Fibroblast of lung (primary cell): ENCODE measurements around the gene CNN2. TPM values are rescaled to one million over a fixed set of nuclear protein-coding genes. Genes with fewer than 3 reads are reported as not detected.

Source experiments
- DNase-seq, 2 donors: peaks; one replicate each; pipeline versions ENCODE4 v3.0.0 to v3.0.0-alpha.2; 2010; ENCODE audit warnings: low read depth in 2 of 2
- H2AFZ ChIP-seq: 2 replicates; pipeline ENCODE4 v1.5.1; 2012; ENCODE audit warnings: low read length, control low read depth, inconsistent platforms
- H3K27ac ChIP-seq: 2 replicates; pipeline ENCODE4 v1.5.1; 2011; ENCODE audit warnings: low read length, control low read depth; ENCODE audit not compliant: insufficient read depth
- H3K27me3 ChIP-seq: 2 replicates; pipeline ENCODE4 v1.5.1; 2011; ENCODE audit warnings: mild to moderate bottlenecking, low read length; ENCODE audit not compliant: control insufficient read depth, insufficient read depth
- H3K36me3 ChIP-seq: 2 replicates; pipeline ENCODE4 v1.5.1; 2011; ENCODE audit warnings: low read length; ENCODE audit not compliant: control insufficient read depth, insufficient read depth
- H3K4me1 ChIP-seq: 2 replicates; pipeline ENCODE4 v1.5.1; 2011; ENCODE audit warnings: low read length; ENCODE audit not compliant: control insufficient read depth, insufficient read depth; ENCODE audit errors: extremely low read depth
- H3K4me2 ChIP-seq: 2 replicates; pipeline ENCODE4 v1.5.1; 2011; ENCODE audit warnings: low read length, control low read depth; ENCODE audit not compliant: insufficient read depth; ENCODE audit errors: extremely low read depth
- H3K4me3 ChIP-seq, 4 experiments: fragments of 200-600 bp in 1 of 4; sonication (generic) in 1 of 4; replicated peaks in 1 of 4; 2 replicates each; pipeline ENCODE4 v1.5.1; 2011 to 2016; ENCODE audit warnings: low read length in 4 of 4, low read depth in 3 of 4, mild to moderate bottlenecking in 3 of 4, control low read depth in 2 of 4, inconsistent platforms in 1 of 4, mixed read lengths in 1 of 4; ENCODE audit not compliant: insufficient read depth in 1 of 4; ENCODE audit errors: control extremely low read depth in 1 of 4
- H3K79me2 ChIP-seq: 2 replicates; pipeline ENCODE4 v1.5.1; 2012; ENCODE audit warnings: mild to moderate bottlenecking, low read length, inconsistent platforms; ENCODE audit not compliant: control insufficient read depth, insufficient read depth
- H3K9ac ChIP-seq: 2 replicates; pipeline ENCODE4 v1.5.1; 2011; ENCODE audit warnings: mild to moderate bottlenecking, low read length, control low read depth; ENCODE audit not compliant: insufficient read depth
- H3K9me3 ChIP-seq: 2 replicates; pipeline ENCODE4 v1.5.1; 2012; ENCODE audit warnings: low read depth, low read length; ENCODE audit not compliant: control insufficient read depth, insufficient read depth
- H4K20me1 ChIP-seq: 2 replicates; pipeline ENCODE4 v1.5.1; 2011; ENCODE audit warnings: low read length; ENCODE audit not compliant: control insufficient read depth, insufficient read depth; ENCODE audit errors: extremely low read depth
- EZH2 ChIP-seq: IDR thresholded peaks from 2 replicates; pipeline ENCODE4 v1.5.1; 2012; ENCODE audit warnings: low read length, control low read depth, mild to moderate bottlenecking; ENCODE audit errors: missing control alignments
- polyA plus RNA-seq, 2 donors: library from polyadenylated mRNA; depleted of rRNA in 1 of 2; stranded (reverse) in 1 of 2; unstranded in 1 of 2; fragments of >200 nt; gene quantifications; 2 replicates each; pipeline ENCODE4 v1.2.1, GENCODE V29; 2011 to 2012; ENCODE audit warnings: missing spikeins in 1 of 2
- total RNA-seq: library from RNA; depleted of rRNA; stranded (reverse); fragments of >200 nt; gene quantifications from 2 replicates; pipeline ENCODE4 v1.2.1, GENCODE V29; 2014
- TF ChIP-seq, protein P1 (sequence below), 2 donors: IDR thresholded peaks in 1 of 2; conservative IDR thresholded peaks in 1 of 2; 1 replicate in 1 of 2; 2 replicates in 1 of 2; pipeline ENCODE4 v1.5.1; 2011 to 2012; ENCODE audit warnings: low read length in 2 of 2, control low read depth in 1 of 2, inconsistent platforms in 1 of 2, low read depth in 1 of 2, mild to moderate bottlenecking in 1 of 2

CNN2 gene
- total and polyA plus RNA-seq, 2 donors (not counting 1 experiment from before 2014, with no cell fraction given): 194 to 473 TPM

DNA sequence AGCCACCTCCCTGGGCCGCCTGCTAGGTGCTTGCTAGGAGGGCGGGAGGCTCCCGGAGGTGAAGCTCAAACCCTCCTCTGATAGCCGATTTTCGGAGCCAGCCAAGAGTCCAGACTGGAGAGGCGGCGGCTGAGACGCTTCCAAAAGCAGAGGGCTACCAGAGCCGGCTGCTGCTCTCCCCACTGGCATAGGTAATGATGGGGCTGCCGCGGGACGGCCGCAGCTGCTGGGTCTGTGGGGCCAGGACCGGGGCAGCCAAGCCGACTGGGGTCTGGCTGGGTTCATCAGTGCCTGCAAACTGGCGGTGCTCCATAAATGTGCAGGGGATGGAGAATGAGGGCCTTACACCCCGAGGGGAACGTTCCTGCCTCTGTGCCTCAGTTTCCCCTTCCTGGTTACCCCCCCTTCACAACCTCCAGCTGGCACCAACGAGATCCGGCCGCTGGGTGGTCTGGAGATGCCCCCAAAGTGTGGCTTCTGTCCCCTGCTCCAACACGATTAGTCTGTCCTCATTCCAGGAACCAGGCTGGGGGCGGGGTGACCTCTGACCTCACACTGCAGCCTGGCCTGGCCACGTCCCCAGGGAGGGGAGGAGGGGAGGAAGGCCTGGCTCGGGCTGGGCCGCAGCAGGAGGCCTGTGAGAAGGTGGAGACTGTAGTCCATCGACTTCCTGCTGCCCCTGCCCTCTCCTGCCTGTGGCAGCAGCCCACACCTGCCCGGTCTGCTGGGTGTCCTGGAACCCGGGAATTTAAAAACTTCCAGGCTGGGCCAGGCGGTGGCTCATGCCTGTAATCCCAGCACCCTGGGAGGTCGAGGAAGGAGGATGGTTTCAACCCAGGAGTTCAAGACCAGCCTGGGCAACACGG, 46.0 kb upstream of the CNN2 start:
- no peak for TF ChIP-seq EZH2
- TF ChIP-seq, protein P1, sequence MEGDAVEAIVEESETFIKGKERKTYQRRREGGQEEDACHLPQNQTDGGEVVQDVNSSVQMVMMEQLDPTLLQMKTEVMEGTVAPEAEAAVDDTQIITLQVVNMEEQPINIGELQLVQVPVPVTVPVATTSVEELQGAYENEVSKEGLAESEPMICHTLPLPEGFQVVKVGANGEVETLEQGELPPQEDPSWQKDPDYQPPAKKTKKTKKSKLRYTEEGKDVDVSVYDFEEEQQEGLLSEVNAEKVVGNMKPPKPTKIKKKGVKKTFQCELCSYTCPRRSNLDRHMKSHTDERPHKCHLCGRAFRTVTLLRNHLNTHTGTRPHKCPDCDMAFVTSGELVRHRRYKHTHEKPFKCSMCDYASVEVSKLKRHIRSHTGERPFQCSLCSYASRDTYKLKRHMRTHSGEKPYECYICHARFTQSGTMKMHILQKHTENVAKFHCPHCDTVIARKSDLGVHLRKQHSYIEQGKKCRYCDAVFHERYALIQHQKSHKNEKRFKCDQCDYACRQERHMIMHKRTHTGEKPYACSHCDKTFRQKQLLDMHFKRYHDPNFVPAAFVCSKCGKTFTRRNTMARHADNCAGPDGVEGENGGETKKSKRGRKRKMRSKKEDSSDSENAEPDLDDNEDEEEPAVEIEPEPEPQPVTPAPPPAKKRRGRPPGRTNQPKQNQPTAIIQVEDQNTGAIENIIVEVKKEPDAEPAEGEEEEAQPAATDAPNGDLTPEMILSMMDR (conservative IDR thresholded peaks at IDR 0.05 in 1 of 2, IDR thresholded peaks at IDR 0.05 in 1 of 2; ENCODE audit: low read depth in 1 of 2, low read length in 2 of 2): no peak

GRCh38 chr19:982567-983170, 43.7 kb upstream of the CNN2 start:
- H3K36me3 ChIP-seq: peaks cover 3% of the 10 kb centered on the region
- H3K79me2 ChIP-seq: peaks cover 10% of the 10 kb centered on the region
- H3K27ac ChIP-seq: no peak overlapping the region
- no peaks in the 10 kb centered on the region for H4K20me1 ChIP-seq
- no peak overlapping the region for H2AFZ ChIP-seq
- H3K4me3 ChIP-seq: peak overlapping the region in 1 of 4 experiments; percentile 52
- peak overlapping the region; percentile 71 for H3K4me2 ChIP-seq
- TF ChIP-seq EZH2: no peak
- TF ChIP-seq, protein P1 (conservative IDR thresholded peaks at IDR 0.05 in 1 of 2, IDR thresholded peaks at IDR 0.05 in 1 of 2; ENCODE audit: low read depth in 1 of 2, low read length in 2 of 2): peak; percentile 21 to 69
- no peaks in the 10 kb centered on the region for H3K27me3 ChIP-seq
- no peak overlapping the region for H3K9ac ChIP-seq
- H3K9me3 ChIP-seq: no peaks in the 10 kb centered on the region
- peak; percentile 29 to 42 for DNase-seq
- peaks cover 16% of the 10 kb centered on the region for H3K4me1 ChIP-seq

More for the DNA sequence above, 46.0 kb upstream of the CNN2 start:
- Histone ChIP-seq H3K36me3 (no peaks in the 10 kb centered on the region), H3K4me1 (peaks cover 16% of the 10 kb centered on the region), H3K27me3 (no peaks in the 10 kb centered on the region), H3K27ac (no peak overlapping the region), H4K20me1 (no peaks in the 10 kb centered on the region), H2AFZ (no peak overlapping the region), H3K9ac (peak overlapping the region; percentile 8), H3K79me2 (peaks cover 7% of the 10 kb centered on the region), H3K9me3 (no peaks in the 10 kb centered on the region), H3K4me2 (peak overlapping the region; percentile 15), H3K4me3 (no peak overlapping the region)
- DNase-seq: no peak
